ENCODE data around the gene RTN4IP1.
"Not testable (repeated sequence)": the region's sequence is repeated elsewhere in the genome, so short reads cannot be mapped to it uniquely, and the experiment has no call there.

Gene RTN4IP1

DNA sequence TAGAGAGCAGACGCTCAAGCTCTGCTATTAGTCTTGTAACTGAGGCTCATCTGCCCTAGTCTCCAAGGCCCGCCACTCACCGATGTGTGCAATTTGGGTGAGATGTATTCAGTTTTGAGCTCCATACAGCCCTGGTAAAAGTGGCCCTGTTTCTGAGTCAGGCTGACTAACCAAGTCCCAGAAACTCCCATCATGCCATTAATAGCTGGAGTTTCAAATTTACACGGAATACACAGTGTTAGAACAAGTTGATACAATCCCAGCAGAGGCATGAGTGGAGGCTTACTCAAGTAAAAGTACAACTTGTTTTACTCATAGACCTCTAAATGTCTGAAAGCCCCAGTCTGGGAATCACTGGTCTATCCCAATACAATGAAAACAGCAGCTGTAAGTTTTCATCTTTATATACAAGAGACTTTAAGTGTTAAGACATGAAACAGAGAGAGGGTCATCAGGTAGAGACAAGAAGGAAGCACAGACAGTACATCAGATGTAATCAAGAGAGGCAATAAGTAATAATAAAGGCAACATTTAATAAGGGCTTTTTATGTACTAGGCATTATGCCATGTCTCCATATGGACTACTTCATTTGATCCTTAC lies 42.4 kb downstream of the RTN4IP1 start:
- in situ Hi-C loops (cut with MboI; ENCODE audit: low sequenced_read_pairs), result no loop called here

DNA sequence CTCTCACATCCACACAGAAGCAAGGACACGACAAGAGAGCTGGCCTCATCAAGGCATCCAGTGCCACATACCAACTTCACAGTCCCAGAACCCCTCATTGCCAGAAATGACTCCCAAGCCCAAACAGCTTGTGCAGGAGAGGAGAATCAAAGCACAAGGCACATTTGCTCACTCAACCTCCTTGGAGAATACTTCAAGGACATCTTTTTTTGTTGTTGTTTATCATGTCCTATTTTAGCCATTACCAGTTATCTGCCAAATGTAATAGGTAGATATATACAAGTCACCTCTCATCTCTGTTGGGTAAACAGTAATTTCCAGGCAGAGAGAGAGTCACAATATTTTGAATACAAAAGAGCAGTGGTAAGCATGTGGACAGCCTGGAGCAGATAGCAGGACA lies 47.8 kb downstream of the RTN4IP1 start:
- in situ Hi-C loops (cut with MboI; ENCODE audit: low sequenced_read_pairs), result no loop called here

DNA sequence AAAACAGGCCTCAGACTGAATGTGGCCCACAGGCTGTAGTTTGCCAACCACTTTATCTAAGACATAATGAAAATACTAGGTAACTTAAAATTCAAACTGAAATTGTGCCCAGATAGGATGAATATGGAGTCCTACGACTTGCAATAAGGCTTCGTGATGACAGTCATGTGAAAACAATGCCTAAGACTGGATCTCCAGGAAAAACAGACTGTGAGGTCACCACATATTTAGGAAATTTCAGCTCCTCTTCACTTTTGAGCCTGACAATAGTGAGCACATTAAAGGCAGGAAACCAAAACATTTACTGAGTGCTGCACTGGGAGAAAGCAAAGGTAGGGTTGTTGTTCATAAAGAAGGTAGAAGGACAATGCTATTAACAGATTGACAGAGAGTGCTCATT lies 50.0 kb downstream of the RTN4IP1 start:
- in situ Hi-C loops (cut with MboI; ENCODE audit: low sequenced_read_pairs), result no loop called here

DNA sequence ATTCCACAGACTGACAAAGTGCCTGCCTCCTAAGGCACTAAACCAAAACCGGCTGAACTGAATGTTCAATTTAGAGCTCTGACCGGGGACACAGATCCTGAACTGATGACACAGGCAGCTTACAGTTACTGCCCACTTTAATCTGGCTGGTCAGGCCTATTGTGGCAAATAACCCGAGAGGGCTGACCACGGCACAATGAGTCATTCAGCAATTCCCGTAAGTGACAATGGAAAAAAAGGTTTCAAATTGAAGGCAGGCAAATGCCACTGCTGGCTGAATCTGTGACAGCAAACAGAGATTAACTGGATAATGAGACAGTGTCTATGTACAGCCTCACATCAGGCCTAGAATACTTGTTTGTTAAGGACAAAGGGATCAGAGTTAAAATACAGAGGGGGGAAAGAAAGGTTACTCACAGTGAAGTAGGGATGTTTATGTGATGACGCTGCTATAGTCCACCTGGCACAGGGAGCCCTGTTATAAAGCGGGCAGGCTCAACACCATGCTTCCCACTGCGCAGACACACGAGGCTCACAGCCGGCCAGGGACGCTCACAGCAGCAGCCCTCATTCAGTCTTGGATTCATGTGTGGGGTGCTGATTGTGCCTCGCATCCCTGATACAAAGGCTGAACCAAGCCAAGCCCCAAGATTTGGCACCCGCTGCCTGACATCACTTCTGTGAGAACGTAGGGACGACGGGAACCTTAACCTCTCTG lies 54.4 kb downstream of the RTN4IP1 start:
- in situ Hi-C loops (cut with MboI; ENCODE audit: low sequenced_read_pairs), result no loop called here

GRCh38 chr6:106572875-106573585 lies 56.3 kb downstream of the RTN4IP1 start:
- in situ Hi-C loops (cut with MboI; ENCODE audit: low sequenced_read_pairs), result no loop called here

DNA sequence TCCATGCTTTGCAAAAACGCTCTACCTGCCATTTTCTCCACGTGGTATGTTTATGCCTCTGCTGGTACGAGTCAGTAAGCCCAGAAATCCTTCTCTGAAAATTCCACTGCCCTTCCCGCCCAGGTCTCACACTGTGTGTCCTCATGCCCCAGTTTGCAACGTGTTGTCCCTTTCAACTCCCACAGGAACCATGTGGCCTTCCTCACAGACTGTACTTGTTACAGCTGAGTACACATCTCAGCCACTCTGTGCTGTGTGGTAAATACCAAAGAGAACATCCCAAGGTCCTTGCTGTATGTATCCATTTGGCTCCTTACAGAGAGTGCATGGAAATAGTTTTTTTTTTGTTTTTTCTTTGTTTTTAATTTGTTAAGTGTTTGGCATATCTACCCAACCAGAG lies 56.9 kb downstream of the RTN4IP1 start:
- in situ Hi-C loops (cut with MboI; ENCODE audit: low sequenced_read_pairs), result no loop called here

- in situ Hi-C loops (cut with MboI; ENCODE audit: low sequenced_read_pairs), result no loop called here
These were observed 59.9 kb downstream of the RTN4IP1 start for GRCh38 chr6:106569428-106569827.

- in situ Hi-C loops (cut with MboI; ENCODE audit: low sequenced_read_pairs), result no loop called here
These were observed 60.8 kb downstream of the RTN4IP1 start for GRCh38 chr6:106568530-106568929.

DNA sequence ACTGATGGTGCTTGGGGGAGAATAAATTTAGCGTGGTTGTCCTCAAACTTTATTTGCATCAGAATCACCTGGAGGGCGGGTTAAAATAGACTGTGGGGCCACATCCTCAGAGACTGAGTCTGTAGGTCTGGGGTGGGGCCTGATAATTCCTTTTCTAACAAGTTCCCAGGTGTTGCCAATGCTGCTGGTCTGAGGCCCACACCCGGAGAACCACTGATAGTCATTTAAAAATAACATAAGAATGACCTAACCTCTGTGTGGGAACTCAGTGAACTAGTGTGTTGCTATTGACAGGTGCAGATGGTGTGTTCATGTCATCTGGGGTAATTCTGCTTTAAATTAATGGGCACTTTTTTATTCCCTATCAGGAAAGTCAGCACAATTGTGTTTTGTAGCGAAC lies 64.8 kb downstream of the RTN4IP1 start:
- in situ Hi-C loops (cut with MboI; ENCODE audit: low sequenced_read_pairs), result no loop called here

- in situ Hi-C loops (cut with MboI; ENCODE audit: low sequenced_read_pairs), result no loop called here
These were observed 65.7 kb downstream of the RTN4IP1 start for GRCh38 chr6:106563614-106564013.

GRCh38 chr6:106561686-106562405 lies 67.5 kb downstream of the RTN4IP1 start:
- in situ Hi-C loops (cut with MboI; ENCODE audit: low sequenced_read_pairs), result no loop called here

DNA sequence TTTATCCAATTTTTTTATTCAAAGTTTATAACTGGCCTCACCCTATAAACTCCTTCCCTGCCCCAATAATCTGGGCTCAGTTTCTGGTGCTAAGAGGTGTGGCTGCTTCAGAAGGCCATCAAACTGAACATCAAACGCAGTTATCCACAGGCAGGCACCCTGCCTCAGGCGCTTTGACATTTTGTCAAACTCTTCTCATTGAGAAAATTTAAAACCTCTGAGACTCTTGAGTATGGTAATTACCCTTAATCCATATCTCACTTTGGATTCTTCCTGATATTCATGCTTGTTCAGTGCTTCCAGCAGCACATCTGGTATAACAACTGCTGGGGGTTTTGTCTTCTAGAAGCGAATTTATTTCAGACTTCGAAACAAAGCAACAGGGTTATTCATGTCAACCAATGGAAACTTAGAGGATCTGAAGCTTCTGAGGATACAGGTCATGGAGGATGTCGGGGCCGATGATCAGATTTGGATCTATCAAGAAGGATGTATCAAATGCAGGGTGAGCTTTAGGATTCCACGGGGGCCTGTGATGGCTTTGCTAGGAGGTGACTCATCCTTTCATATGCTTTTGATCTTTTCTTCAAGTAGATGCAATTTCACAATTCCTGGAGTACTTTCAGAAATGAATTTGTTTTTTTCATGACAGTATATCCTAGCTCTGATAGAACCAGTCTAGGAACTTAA lies 68.2 kb downstream of the RTN4IP1 start:
- in situ Hi-C loops (cut with MboI; ENCODE audit: low sequenced_read_pairs), result no loop called here

DNA sequence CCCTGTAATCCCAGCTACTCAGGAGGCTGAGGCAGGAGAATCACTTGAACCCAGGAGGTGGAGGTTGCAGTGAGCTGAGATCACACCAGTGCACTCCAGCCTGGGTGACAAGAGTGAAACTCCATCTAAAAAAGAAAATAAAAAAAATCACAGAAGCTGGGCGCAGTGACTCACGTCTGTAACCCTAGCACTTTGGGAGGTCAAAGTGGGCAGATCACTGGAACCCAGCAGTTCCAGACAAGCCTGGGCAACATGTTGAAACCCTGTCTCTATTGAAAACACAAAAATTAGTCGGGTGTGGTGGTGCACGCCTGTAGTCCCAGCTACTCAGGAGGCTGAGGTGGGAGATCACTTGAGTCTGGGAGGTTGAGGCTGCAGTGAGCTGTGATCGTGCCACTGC lies 69.6 kb downstream of the RTN4IP1 start:
- in situ Hi-C loops (cut with MboI; ENCODE audit: low sequenced_read_pairs), result not testable (repeated sequence)

DNA sequence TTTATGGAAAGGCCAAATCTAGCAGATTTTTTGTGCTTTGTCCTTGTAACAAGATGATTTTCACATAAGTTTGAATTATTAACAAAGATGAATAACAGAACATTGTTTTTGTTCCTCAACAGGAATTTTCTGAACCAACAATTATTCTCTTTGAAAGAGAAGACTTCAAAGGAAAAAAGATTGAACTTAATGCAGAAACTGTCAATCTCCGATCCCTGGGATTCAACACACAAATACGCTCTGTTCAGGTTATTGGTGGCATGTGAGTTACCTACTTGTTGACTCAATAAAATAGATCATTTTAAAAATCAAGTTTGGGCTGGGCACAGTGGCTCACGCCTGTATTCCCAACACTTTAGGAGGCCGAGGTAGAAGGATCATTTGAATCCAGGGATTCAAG lies 70.9 kb downstream of the RTN4IP1 start:
- in situ Hi-C loops (cut with MboI; ENCODE audit: low sequenced_read_pairs), result no loop called here

- in situ Hi-C loops (cut with MboI; ENCODE audit: low sequenced_read_pairs), result no loop called here
These were observed 71.5 kb downstream of the RTN4IP1 start for GRCh38 chr6:106557837-106558236.

DNA sequence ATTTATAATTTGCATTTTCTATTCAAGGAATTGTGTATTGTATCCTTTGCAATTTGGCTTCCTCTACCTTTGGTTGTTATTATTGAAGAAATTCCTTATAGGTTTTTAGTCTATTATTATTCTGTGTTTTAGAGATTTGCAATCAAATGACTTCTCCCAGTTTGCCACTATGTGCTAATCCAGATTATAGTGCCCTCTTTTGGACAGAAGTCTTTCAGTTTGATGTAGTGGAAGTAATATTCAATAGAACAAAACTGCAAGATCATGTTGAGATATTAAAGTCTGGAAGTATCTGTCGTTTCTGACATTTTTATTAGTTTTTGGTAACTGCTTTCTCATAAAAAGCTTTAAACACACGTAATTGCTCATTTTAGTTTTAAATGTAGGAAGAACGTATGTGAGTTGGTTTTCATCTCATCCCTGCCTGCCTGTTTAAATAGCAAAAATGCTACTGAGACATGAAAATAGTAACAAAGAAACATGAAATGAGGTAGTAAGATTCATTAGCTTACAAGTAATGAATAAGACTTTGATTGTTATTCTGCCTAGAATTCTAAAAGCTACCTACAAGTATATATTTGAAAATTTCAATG lies 72.8 kb downstream of the RTN4IP1 start:
- in situ Hi-C loops (cut with MboI; ENCODE audit: low sequenced_read_pairs), result no loop called here

GRCh38 chr6:106555767-106556166 lies 73.5 kb downstream of the RTN4IP1 start:
- in situ Hi-C loops (cut with MboI; ENCODE audit: low sequenced_read_pairs), result no loop called here

- in situ Hi-C loops (cut with MboI; ENCODE audit: low sequenced_read_pairs), result no loop called here
These were observed 75.9 kb downstream of the RTN4IP1 start for GRCh38 chr6:106553440-106553839.

- in situ Hi-C loops (cut with MboI; ENCODE audit: low sequenced_read_pairs), result no loop called here
These were observed 78.1 kb downstream of the RTN4IP1 start for GRCh38 chr6:106551155-106551554.

DNA sequence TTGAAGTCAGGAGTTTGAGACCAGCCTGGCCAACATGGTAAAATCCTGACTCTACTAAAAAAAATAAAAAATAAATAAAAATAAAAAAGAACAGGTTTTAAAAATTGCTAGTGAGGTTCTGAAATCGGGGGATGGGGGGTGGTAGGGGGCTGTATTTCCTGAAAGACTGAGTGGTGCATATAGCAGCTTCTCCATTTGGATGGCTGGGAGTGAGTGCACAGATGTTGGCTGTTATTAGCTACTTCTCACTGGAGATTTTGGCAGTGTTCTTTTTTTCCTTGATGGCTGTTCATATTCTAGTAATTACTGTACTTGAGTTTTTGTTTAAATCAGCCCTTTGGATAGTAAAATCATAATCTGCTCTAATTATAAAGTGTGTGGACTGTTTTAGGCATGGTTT lies 79.8 kb downstream of the RTN4IP1 start:
- in situ Hi-C loops (cut with MboI; ENCODE audit: low sequenced_read_pairs), result no loop called here
